Right ventricle myocardium inferior (tissue), 1 donor: ENCODE data around the gene SLC26A3. TPM values are rescaled to one million over a fixed set of nuclear protein-coding genes. Genes with fewer than 3 reads are reported as not detected.

Experiments used
- total RNA-seq: library from RNA; stranded (reverse); fragmentation: NEBNext Ultra II Directional; extraction: Animal tissue kit (Norgen Biotek cat#: 25700); gene quantifications from one replicate; pipeline ENCODE4 v1.2.1, GENCODE V29; 2021
- donor health status: DM: no; HTN: yes; CAD: no; lungs with severe emphysema.

Gene SLC26A3
- total RNA-seq, 1 donor from 2014 or later, result not detected

Other genes starting within 250 kb of the SLC26A3 start
- 55.8 TPM for gene COG5, start 239.3 kb downstream of the SLC26A3 start, total RNA-seq
- 7.7 TPM for gene DUS4L, start 239.3 kb downstream of the SLC26A3 start, total RNA-seq
- gene BCAP29, start 223.0 kb downstream of the SLC26A3 start, total RNA-seq, result 113 TPM
- gene SLC26A4, start 142.4 kb downstream of the SLC26A3 start, total RNA-seq, result 0.27 TPM
- 20.5 TPM for gene CBLL1, start 59.1 kb downstream of the SLC26A3 start, total RNA-seq
- gene DLD, start 88.0 kb upstream of the SLC26A3 start, total RNA-seq, result 288 TPM
- gene LAMB1, start 199.9 kb upstream of the SLC26A3 start, total RNA-seq, result 83.2 TPM